ENCODE data around the gene KRT3.

KRT3 gene

DNA sequence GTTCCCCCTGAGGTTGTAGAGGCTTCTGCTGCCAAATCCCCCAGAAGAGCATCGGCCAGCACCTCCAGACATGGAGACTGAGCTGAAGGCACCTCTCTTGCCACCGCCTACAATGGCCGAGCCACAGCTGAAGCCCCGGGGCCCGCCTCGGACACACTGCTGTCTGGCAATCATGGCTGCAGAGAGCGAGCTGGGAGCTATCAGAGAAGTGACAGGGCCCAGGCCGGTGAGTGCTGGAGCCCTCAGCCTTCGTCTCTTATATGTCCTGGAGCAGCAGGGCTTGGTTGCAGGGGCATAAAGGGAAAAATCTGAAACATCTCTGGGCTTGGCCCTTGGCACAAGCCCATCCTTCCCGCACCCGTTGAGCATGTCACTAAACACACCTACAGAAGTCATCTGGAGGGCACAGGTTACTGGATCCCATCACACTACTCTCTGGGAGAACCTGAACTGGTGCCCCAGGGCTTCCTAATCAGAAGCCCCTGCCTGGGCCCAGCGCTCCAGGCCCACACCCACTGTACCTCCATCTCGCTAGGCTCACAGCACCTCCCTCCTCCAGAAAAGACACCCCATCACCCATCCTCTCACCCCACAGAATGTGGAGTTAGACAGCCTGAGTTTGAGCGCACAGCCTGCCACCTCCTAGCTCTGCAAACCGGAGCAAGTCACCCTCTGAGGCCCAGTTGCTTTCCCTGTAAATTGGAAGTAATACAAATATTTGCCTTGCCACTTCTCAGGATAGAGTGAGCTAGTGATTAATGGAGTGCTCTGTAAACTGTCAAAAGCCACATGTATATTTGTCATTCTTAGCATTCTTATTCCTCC is 18.2 kb upstream of the KRT3 start, which contains the start of gene KRT4:
KRT4 (minus strand) TSS at position 232 of the 825 bp plus-strand sequence; CDS start at position 174, 58 bp downstream.
- no peak for DNase-seq (ENCODE audit: low read depth)

DNA sequence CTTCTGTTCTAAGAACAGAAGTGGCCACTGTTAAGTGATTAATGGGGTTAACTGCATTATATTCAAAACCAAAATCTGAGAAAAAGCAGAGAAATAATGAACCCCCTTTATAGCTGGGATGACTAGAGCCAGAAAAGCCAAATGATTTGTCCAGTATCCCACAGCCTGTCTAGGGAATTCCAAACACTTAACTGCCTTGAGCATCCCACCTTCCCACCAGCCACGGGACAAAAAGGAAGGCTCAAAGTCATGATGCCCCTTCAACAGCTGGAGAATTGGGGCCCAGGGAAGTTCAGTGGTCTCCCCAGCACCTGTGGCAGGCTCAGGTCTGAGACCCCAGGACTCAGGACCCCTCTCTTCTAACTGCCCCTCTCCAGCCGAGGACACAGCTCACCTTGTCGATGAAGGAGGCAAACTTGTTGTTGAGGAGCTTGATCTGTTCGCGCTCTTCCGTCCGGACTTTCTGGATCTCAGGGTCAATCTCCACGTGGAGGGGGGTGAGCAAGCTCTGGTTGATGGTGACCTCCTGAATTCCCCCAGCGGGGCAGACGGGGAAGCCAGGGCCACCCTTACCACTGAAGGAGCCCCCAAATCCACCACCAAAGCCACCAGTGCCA is 17.4 kb upstream of the KRT3 start:
- no peak for DNase-seq (ENCODE audit: low read depth)

DNA sequence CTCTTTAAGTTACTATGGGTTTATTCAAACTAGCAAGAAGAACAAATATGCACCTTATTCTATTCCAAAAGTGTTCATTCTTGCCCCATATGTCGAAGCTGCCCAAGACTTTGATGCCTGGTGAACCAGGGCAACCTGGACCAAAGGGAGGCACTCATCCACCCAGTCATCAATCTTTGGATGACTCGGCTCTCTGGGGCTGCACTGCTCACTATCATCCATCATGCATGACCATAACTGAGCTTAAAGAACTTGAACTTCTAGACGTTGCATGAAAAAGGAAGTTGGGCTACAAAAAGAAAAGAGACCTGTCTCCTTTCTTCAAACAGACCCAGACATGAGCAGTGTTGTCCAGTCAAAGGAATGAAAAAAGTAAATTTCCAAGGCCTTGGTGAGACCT is 16.8 kb upstream of the KRT3 start:
- no peak for DNase-seq (ENCODE audit: low read depth)

DNA sequence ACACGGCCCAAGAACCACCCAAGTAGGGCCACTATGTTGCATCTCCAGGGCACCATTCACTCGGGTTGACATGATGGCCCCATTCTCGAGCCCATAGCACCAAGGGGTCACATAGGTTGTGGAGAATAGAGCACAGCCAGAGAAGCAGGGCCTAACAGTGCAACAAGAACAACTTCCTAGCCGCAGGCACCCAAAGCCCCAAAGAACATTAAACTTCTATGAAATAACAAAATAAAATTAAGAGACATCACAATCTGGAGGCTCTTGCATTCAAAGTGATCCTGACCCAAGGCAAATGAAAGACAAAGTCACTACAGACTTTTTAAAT is 16.1 kb upstream of the KRT3 start:
- no peak for DNase-seq (ENCODE audit: low read depth)

DNA sequence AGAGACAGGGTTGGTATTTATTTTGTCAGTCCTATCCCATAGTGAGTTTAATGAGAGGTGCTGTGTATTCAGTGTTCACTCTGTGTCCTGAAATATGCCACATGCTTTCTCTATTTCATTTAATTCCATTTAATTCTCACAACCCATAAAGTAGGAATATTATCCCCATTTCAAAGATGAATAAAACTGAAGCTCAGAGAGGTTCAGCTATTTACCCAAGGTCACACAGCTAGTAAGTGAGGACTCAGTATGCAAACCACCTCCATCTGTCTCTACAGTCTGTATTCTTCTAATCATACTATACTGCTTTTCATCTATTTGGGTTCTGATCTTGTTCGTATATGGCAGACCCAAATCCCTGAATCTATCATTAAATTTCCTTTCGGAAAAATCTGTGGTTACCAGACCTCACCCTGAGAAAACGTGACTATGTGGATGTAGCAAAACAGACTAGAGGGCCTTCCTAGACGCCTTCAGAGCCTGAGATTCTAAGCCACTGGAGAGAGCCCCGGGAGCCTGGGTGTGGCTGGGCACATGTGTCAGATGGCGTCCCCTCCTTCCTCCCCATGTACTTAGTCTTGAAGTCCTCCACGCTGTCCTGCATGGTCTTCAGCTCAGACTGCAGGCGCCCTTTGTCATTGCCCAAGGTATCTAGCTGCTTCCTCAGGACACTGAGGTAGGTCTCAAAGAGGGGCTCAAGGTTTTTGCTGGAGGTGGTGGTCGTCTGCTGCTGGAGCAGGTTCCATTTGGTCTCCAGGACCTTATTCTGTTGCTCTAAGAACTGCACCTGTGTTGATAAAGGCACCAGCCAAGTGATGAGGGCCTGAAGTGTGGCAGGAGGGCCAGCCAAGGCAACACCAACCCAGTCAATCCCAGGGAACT is 15.5 kb upstream of the KRT3 start:
- DNase-seq (ENCODE audit: low read depth): no peak

DNA sequence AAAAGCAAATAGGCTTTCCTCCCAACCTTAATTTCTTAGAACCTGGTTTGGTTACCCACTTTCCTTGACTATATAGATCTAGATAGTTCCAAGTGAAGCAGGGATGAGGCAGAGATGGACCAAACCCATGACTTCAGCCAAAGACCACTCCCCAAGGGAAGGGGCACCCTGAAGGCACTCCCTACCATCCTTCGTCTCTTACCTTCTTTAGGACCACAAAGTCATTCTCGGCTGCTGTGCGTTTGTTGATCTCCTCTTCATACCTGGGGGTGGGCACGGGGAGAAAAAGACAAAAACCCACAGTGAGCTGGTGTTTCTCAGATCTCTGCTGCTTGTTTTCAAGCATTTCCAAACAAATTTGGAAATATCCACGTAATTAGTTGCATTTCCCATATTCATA is 14.6 kb upstream of the KRT3 start:
- no peak for DNase-seq (ENCODE audit: low read depth)

DNA sequence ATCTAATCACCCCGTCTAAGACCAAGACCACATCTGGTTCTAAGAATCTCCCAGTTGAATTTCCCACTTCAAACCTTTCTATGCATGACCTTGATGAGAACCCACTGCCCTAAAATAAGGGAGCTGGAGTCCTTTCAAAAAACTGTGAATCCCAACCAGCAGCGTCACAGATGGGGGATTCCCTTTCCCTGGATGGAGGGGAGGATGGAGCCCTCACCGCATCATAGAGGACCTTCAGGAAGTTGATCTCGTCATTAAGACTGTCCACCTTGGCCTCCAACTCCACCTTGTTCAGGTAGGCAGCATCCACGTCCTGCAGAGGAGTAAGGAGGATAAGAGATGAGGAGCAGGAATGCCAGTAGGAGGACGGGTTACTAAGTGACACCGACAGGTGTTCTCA is 13.2 kb upstream of the KRT3 start:
- no peak for DNase-seq (ENCODE audit: low read depth)

DNA sequence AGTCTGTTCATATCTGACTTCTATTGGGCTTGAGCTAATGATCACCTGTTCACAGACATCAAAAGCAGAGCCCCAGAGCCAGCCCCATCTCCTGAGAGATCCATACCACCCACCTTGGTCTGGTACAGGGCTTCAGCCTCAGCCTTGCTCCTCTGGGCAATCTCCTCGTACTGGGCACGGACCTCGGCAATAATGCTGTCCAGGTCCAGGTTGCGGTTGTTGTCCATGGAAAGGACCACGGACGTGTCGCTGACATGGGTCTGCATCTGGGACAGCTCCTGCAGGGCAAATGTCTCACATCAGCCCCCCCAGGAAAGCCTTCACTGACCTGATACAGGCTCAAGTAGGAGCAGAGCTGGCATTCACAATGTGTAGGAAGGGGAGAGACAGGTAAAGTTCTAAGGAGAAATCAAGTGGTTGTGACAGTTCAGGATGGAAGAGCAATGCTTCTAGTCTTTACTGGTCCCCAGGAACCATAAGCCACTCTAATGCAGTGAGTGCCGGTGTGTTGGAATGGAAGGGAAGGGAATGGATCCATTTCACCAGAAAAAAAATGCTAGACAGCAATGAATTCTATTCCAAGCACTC is 12.8 kb upstream of the KRT3 start:
- no peak for DNase-seq (ENCODE audit: low read depth)

DNA sequence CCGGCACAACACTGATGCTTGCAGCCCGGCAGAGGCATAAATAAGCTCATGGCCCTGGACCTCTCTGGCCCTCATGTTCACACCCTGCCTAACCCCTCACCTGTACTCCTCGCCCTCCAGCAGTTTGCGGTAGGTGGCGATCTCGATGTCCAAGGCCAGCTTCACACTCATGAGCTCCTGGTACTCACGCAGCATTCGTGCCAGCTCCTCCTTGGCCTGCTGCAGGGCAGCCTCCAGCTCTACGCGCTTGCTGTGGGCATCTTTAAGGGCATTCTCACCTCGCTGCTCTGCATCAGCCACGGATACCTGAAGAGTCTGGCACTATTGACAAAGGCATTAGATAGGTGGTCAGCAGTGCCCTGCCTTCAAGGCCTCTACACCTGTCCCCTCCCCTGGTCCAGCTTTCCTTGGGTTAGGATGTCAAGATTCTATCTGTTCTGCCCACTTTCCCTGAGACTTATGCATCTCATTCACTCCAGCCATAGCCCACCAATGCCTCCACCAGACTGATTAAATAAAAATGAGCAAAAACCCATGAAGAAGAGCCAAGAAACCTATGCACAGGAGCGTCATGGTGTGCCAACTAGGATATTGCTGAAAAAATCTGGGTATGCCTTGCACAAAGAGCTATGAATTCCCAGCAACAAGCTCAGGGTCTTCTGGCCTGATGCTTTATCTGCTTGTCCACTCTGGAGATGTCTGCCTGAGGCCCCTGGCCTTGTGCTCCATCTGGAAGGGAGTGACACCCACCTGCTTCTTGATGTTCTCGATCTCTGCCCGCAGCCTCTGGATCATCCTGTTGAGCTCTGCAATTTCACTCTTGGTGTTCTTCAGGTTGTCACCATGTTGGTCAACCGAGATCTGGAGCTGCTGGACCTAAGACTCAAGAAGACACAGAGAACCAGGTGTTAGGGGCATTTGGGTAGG is 11.9 kb upstream of the KRT3 start:
- no peak for DNase-seq (ENCODE audit: low read depth)

DNA sequence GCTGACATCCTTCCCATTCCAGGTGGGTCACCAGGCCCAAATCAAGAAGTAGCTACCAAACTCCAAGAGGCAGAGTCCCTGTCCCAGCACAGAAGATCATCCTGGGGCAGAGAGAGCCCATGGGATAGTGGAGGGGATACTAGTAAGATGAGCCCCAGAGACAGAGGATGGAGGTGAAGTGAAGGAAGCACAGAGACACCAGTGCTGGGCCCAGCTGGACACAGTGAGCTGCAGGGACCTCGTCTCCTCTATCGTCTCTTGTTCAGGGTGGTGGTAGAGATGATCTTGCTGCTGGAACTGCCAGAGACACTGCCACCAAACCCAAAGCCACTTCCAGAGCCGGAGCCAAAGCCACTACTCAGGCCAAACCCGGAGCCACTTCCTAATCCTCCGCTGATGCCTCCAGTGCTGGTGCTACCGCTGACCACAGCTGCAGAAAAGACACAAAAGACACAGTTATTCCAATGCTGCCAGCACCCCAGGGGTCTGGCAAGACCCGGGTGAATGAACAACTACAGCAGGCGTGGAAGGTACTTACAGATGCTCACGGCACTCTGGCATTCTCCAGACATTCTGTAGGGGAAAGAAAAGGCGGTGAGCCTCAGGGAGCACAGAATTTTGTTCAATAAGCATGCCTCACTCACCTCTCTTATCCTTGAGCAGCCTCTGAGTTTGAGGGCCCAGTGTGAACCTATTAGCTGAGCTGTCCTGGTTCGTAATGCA is 11.1 kb upstream of the KRT3 start:
- DNase-seq (ENCODE audit: low read depth): no peak

DNA sequence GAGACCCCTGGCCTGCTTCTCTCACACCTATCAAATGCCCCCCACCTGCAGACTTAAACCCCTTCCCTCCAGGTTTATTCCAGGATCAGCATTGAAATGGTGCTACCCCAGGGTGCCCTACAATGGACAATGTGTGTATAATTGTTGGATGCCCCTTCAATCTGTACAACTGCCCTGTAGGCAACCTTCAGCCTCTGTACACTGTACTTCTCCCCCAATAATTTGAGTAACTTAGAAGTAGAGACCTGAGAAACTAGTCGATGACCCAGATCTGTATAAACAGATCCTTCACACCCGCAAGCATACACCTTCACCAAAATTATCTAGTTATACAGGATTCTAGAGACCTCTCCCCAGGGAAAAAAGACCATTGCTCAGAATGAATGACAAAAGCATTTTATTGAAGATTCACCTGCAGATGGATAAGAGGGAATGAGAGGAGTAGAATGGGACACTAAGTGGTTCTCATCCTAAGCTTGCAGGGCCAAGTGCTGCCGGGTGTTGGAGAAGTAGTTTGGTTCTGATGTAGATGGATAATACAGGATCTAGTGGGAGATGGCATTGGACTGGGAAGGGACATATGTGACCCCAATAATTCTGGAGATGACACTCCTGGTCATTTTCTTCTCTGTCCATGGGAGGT is 10.4 kb upstream of the KRT3 start:
- no peak for DNase-seq (ENCODE audit: low read depth)

DNA sequence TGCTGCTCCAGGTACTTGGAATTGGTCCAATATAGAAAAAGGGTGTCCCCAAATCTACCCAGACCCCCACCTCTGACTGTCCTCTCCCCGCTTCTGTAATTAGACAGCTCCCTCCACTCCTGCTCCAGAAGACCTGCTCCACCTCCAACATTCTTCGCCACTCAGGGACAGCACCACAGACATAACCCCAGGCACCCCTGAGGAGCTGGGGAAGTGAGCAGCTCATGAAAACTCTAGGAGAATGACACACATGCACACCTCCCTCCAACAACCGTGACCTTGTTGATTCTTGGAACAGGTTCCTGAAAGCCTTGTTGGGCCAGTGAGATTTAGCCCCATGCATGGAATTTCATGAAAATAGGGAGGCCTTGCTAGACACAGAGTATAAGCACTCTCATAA is 9.8 kb upstream of the KRT3 start:
- no peak for DNase-seq (ENCODE audit: low read depth)

DNA sequence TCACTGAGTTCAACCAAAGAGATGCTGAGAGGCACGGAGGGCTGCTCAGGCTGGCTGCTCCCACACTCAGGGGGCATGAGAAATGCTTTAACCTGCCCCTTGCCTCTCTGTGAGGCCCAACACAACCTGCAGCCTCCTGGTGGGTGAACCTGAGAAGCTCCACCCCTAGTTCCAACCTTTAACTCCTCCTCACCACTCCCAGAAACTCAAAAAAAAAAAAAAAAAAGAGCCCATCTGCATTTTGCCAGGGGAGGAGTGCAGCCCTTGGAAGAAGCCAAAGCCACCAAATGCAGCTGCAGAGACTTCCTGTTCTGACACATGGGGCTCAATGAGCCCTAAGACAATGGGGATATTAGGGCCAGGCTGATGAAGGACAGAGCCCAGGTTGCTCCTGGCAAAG is 9.1 kb upstream of the KRT3 start:
- DNase-seq (ENCODE audit: low read depth): no peak

DNA sequence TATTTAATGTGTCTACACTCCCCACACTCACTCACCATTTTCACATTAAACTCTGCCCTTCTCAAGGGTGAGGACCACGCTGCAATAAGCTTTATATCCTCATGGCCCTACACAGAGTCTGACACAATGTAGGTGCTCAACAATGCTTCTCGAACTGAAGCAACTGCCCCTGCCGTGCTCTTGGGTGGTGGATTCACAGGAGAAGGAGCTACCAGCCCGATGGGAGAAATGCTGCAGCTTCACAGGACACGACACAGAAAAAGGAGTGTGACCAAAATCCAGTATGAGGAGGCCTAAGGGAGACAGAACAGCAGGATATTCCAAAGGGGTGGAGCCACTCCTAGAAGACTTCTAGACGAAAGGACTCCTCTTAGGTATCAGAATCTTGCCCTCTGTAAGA is 6.5 kb upstream of the KRT3 start:
- no peak for DNase-seq (ENCODE audit: low read depth)

DNA sequence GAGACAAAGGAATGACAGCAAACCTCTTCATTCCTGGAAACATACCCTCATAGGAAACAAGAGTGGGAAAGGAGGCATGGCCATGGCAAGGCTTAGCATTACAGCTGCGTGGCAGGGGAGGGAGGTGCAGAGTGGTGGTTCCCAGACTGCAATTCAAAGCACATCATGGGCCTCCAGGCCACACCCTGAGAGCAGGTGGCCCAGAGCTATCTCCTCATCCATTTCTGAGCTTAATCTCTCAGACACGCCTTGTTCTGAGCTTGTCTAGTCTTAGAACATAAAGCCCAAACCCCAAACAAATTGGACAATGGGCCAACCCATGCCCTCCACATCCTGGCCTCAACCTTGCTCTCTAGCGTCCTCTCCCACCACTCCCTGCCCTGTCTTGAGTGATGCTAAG is 5.9 kb upstream of the KRT3 start:
- no peak for DNase-seq (ENCODE audit: low read depth)

DNA sequence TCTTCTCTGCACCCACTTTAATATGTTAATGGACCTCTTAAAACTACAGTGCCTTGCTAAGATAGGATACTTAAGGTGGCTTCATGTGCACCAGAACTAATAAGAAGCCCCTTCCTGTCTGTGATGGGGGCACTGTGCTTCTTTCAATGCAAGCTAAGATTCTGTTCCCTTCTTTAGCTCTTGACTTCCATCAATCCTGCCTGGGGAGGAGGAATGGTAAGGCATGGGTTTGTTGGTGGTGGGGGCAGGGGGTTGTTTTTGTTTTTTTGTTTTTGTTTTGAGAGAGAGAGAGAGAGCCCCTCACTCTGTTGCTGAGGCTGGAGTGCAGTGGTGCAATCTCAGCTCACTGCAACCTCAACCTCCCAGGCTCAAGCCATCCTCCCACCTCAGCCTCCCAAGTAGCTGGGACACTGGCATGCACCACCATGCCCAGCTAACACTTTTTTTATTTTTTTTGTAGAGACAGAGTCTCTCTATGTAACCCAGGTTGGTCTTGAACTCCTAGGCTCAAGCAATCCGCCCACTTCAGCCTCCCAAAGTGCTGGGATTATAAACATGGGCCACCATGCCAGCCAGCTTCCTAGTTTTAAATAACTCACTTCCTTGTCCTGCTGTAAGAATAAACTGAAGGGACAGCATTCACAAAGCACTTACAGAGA is 4.5 kb upstream of the KRT3 start:
- DNase-seq (ENCODE audit: low read depth): no peak

DNA sequence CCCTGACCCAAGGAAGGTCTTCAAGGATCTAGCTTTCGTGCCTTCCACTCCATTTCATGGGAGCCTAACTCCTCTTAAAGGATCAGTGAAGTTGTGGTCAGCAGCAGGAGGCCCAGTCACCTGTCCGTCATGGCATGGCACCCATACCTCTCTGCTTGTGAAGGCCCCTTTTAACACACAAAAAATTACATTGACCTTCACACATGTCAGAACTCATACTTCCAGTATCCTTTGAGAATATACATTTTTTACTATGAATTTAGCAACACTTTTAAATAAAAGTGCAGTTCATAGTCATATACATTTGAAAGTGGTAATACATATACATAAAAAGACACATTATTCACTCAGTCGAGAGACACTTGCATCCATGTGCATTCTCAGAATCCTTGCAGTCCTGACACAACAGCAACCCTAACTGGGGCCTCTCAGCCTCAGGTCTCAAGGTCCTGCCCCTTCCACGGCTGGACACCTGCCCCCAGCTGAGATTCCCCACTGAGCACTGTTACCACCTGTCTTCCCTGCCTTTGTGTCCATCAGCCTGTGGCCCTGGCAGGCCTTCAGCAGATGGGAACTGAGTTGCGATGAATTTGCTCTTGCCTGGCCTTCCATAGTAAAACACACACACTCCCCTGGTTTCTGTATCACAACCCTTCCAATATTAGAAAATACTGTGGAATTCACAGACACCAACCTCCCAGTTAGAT is 3.7 kb upstream of the KRT3 start:
- DNase-seq (ENCODE audit: low read depth): no peak

DNA sequence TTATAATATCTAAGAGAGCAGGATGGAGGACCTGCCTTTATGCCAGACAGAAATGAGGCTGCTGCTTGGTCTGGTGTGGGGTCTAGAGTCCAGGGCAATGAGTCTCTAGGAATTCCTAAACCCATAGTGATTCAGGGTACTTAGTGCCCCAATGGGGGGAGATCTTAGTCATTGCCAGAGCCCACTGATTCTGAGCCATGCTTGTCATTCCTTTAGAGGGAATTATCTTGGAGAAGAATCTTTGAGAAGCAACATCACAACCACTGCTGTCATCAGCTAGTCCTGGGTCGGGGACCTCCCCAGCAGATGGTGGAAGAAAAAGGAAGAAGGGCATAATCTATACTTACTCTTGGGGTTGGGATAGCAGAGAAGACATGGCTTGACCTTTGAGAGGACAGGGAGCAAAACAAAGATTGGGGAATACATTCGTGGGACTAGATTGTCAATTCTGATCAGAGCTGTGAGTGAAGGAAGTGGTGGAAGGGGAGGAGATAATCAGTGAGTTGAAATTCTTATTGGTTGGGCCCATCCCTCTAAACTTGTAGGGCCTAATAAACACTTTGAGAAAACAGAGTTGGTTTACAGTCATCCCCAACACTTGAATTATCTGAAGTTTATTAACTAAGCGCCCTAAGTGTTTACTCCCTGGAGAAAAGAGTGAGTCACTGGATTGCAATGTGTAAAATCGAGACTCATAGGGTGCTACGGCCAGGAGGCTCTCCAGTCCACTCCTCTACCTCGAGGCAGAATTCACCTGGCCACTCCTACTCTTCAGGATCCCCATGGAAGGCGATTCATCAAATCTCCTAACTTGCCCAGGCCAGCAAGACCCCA is 3.0 kb upstream of the KRT3 start:
- no peak for DNase-seq (ENCODE audit: low read depth)

All from fibroblast of the conjunctiva (primary cell).